ENCODE measurements around the gene RBM28. TPM values are rescaled to one million over a fixed set of nuclear protein-coding genes. Genes with fewer than 3 reads are reported as not detected.

RBM28 gene
- total RNA-seq, 1 donor from 2014 or later = 17.1 TPM

DNA sequence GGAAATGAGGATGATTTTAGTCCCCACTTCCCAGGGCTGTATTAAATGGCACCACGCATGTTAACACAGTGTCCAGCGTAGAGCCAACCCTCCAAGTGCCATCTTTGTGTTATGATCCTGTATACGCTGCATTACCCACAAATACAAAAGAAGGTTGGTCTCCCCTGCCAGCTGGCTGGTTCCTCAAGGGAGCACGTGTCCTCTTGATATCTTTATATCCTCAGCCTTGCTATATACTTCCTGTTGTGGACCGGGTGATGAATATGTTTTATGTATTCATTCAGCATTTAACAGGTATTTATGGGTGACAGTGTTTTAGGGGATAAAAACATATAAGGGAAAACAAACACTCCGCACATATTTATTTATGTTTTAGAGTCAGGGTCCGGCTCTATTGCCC, 41.0 kb upstream of the RBM28 start:
- peaks cover 2% of the 10 kb centered on the region for H3K27me3 ChIP-seq (ENCODE audit: control insufficient read depth, insufficient read depth, low read length)
- H3K36me3 ChIP-seq (ENCODE audit: control insufficient read depth, insufficient read depth, low read length) = no peaks in the 10 kb centered on the region
- DNase-seq (ENCODE audit: low read depth) (no peak), FAIRE-seq (no peak)
- TF ChIP-seq CTCF (IDR thresholded peaks at IDR 0.05; ENCODE audit: insufficient read depth, low read length, severe bottlenecking) = no peak
- H3K4me3 ChIP-seq (ENCODE audit: low read depth, low read length) = no peak overlapping the region

DNA sequence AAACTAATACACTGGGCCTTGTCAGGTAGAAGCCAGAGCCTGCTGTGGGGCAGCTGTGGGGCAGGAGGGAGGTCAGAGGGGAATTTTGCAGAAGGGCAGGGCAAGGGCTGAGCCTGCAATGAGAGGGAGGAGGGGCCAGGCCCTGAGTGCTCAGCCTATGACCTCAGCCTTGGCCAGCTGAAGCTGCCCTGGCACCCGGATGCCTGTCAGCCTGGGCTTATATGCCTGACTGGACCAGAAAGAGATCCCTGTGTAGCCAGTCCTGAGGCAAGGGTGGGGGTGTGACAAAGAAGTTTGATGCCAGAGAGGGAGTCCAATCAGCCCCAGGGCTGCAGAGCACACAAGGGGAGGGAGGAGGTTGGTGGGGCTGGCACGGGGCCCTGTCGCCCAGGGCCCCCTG, 40.1 kb upstream of the RBM28 start:
- no peak for DNase-seq (ENCODE audit: low read depth)
- FAIRE-seq = no peak
- no peak for TF ChIP-seq CTCF (IDR thresholded peaks at IDR 0.05; ENCODE audit: insufficient read depth, low read length, severe bottlenecking)
- H3K4me3 ChIP-seq (ENCODE audit: low read depth, low read length) = no peak overlapping the region
- H3K36me3 ChIP-seq (ENCODE audit: control insufficient read depth, insufficient read depth, low read length) = no peaks in the 10 kb centered on the region
- H3K27me3 ChIP-seq (ENCODE audit: control insufficient read depth, insufficient read depth, low read length) = peaks cover 2% of the 10 kb centered on the region

DNA sequence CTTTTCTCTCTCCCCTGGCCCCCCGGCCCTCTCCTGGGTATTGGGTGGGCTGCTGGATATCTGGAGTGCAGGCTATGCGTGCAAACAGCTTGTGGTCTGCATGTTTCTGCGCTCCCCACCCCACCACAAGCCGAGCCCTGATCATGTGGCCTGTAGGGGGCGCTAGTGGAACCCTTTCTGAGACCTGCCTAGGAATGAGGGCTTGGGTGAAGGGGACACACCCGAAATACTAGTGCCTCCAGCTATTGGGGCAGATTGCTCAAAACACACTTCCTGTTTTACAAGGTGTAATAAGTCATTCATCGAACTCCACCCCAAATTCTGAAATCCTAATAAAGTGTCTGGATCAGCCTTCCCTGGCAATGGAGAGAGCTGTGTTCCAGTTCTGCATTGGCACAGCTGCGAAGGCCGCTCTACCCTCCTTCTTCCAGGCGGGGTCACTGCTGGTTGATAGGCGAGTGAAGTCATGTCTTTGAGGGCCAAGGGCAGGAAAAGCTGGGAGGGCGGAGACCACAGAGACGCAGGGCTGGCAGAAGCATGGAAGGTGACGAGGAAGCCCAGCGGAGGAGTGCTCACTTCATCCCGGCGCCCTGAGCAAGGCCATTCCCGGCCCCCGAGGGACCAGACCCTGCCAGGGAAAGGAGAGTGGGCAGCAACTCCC, 37.6 kb upstream of the RBM28 start:
- DNase-seq (ENCODE audit: low read depth) (peak; percentile 85), FAIRE-seq (peak; percentile 75)
- Histone ChIP-seq H3K27me3 (ENCODE audit: control insufficient read depth, insufficient read depth, low read length) (no peaks in the 10 kb centered on the region), H3K4me3 (ENCODE audit: low read depth, low read length) (no peak overlapping the region), H3K36me3 (ENCODE audit: control insufficient read depth, insufficient read depth, low read length) (no peaks in the 10 kb centered on the region)
- peak; percentile 79 for TF ChIP-seq CTCF (IDR thresholded peaks at IDR 0.05; ENCODE audit: insufficient read depth, low read length, severe bottlenecking)

DNA sequence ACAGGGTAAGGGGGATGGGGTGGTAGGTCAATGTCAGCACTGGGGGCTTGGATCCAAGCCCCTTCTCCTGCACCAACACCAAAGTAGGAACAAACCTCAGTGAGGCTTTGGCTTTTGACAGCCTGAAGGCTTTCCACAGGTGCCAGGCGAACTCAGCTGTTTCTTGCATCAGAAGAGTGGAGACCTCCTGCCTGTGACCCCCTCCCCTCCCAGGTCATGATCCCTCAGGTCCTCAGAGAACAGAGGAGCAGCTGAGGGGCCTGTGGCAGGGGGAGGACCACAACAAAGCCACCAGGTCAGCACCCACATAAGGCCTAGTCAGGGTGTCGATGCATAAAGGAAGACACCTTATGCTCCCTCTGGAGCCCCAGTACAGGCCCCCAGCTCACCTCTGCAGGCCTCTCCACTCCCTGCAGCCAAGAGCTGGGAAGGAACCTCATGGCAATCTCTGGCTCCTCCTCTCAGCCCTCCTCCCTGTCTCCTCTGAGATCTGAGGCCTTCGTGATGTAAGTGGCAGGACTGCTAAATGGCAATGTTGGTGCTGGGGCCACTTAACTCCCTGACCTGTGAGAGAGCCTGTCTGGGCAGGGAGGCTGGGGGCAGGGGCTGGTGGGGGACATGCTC, 36.9 kb upstream of the RBM28 start:
- H3K27me3 ChIP-seq (ENCODE audit: control insufficient read depth, insufficient read depth, low read length) = no peaks in the 10 kb centered on the region
- FAIRE-seq = no peak
- no peak for TF ChIP-seq CTCF (IDR thresholded peaks at IDR 0.05; ENCODE audit: insufficient read depth, low read length, severe bottlenecking)
- no peaks in the 10 kb centered on the region for H3K36me3 ChIP-seq (ENCODE audit: control insufficient read depth, insufficient read depth, low read length)
- DNase-seq (ENCODE audit: low read depth) = no peak
- no peak overlapping the region for H3K4me3 ChIP-seq (ENCODE audit: low read depth, low read length)

DNA sequence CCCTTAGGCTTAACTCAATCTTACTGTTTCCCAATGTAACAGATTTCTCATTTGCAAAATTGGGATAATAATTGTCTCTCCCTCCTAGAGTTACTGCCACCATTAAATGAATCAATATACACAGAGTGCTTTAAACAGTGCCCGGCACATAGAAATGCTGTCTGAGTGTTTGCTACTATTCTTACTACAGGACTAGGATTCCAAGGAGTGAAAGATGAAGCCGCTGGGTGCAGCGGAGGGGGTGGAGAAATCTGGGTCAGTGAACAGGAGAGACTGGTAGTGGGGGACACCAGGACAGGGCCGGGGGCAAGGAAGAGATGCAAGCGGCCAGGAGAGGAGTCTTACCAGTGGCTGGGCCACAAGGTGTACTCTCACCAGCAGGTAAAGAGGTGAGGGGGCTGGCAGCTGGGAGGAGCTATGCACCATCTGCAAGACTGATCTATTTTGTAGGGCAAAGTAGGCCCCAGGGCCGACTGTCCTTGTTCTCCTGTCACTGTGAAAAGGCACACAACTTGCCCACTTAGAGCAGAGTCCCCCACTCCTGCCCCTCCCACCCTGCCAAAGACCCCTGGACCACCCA, 36.3 kb upstream of the RBM28 start:
- Histone ChIP-seq H3K36me3 (ENCODE audit: control insufficient read depth, insufficient read depth, low read length) (no peaks in the 10 kb centered on the region), H3K4me3 (ENCODE audit: low read depth, low read length) (no peak overlapping the region), H3K27me3 (ENCODE audit: control insufficient read depth, insufficient read depth, low read length) (no peaks in the 10 kb centered on the region)
- no peak for DNase-seq (ENCODE audit: low read depth)
- no peak for TF ChIP-seq CTCF (IDR thresholded peaks at IDR 0.05; ENCODE audit: insufficient read depth, low read length, severe bottlenecking)
- no peak for FAIRE-seq
